BJ (cell line): ENCODE results near the gene GPLD1. TPM values are rescaled to one million over a fixed set of nuclear protein-coding genes. Genes with fewer than 3 reads are reported as not detected.

Experiments used
- CTCF ChIA-PET: fragments of 350-600 bp; formaldehyde crosslinking; extraction: SDS; loops from one replicate; lab custom pipeline; 2021; ENCODE audit warnings: antibody characterized with exemption, inconsistent platforms; lab: Yijun Ruan, JAX
- POLR2A ChIA-PET: fragments of 300-600 bp; sonication (Branson Sonifier 250); formaldehyde crosslinking; extraction: SDS; loops from one replicate; lab custom pipeline; 2021; ENCODE audit warnings: antibody characterized with exemption; lab: Charles Lee
- DNase-seq: peaks from one replicate; pipeline ENCODE4 v3.0.0-alpha.2; 2011; ENCODE audit warnings: low read depth
- H3K27me3 ChIP-seq: 2 replicates; pipeline ENCODE4 v1.6.0; 2011; ENCODE audit warnings: low read length; ENCODE audit not compliant: control insufficient read depth, insufficient read depth
- H3K36me3 ChIP-seq: 2 replicates; pipeline ENCODE4 v1.5.1; 2011; ENCODE audit warnings: low read length; ENCODE audit not compliant: control insufficient read depth, insufficient read depth
- H3K4me3 ChIP-seq: 2 replicates; pipeline ENCODE4 v1.5.1; 2011; ENCODE audit warnings: low read depth, mild to moderate bottlenecking, control low read depth, low read length
- CTCF ChIP-seq: IDR thresholded peaks from 2 replicates; pipeline ENCODE4 v1.5.1; 2011; ENCODE audit warnings: low read depth, mild to moderate bottlenecking, control low read depth, inconsistent platforms, low read length, moderate library complexity; ENCODE audit not compliant: insufficient read depth
- polyA plus RNA-seq: library from polyadenylated mRNA; depleted of rRNA; stranded (reverse); fragments of >200 nt; gene quantifications from 2 replicates; pipeline ENCODE4 v1.2.3, GENCODE V29; 2011

The GPLD1 gene
- polyA plus RNA-seq, 1 experiment: 0.22 TPM

GRCh38 chr6:24469811-24470210, 19.6 kb downstream of the GPLD1 start:
- no peak for DNase-seq
- ChIA-PET POLR2A (no interaction called here), CTCF (interaction anchor here (1.0 kb wide), 2 partner anchors 9 to 18 kb away, joined by 3 to 4 read pairs; no protein-coding TSS in a partner anchor)
- no peak for TF ChIP-seq CTCF
- Histone ChIP-seq H3K27me3 (no peaks in the 10 kb centered on the region), H3K4me3 (no peak overlapping the region), H3K36me3 (no peaks in the 10 kb centered on the region)

GRCh38 chr6:24464253-24465038, 24.9 kb downstream of the GPLD1 start:
- CTCF ChIA-PET: no interaction called here
- POLR2A ChIA-PET: no interaction called here
- no peak for DNase-seq
- H3K36me3 ChIP-seq: no peaks in the 10 kb centered on the region
- H3K27me3 ChIP-seq: no peaks in the 10 kb centered on the region
- no peak for TF ChIP-seq CTCF
- no peak overlapping the region for H3K4me3 ChIP-seq

- DNase-seq: no peak
- ChIA-PET POLR2A (no interaction called here), CTCF (no interaction called here)
- H3K27me3 ChIP-seq: no peaks in the 10 kb centered on the region
- TF ChIP-seq CTCF: no peak
- no peaks in the 10 kb centered on the region for H3K36me3 ChIP-seq
- no peak overlapping the region for H3K4me3 ChIP-seq
These were observed 28.4 kb downstream of the GPLD1 start for GRCh38 chr6:24460966-24461365.

GRCh38 chr6:24458941-24459340, 30.4 kb downstream of the GPLD1 start:
- no peak for TF ChIP-seq CTCF

GRCh38 chr6:24458134-24458533, 31.2 kb downstream of the GPLD1 start:
- no peak for DNase-seq

More at GRCh38 chr6:24458941-24459340, 30.4 kb downstream of the GPLD1 start:
- no peaks in the 10 kb centered on the region for H3K27me3 ChIP-seq
- DNase-seq: no peak
- CTCF ChIA-PET: interaction anchor here (0.5 kb wide), 1 partner anchor 41 kb away, joined by 3 read pairs; no protein-coding TSS in a partner anchor
- no peak overlapping the region for H3K4me3 ChIP-seq
- POLR2A ChIA-PET: no interaction called here
- H3K36me3 ChIP-seq: no peaks in the 10 kb centered on the region

More at GRCh38 chr6:24458134-24458533, 31.2 kb downstream of the GPLD1 start:
- H3K36me3 ChIP-seq: no peaks in the 10 kb centered on the region
- ChIA-PET POLR2A (interaction anchor here (0.5 kb wide), 1 partner anchor 13 kb away, joined by 3 read pairs; no protein-coding TSS in a partner anchor), CTCF (no interaction called here)
- no peak overlapping the region for H3K4me3 ChIP-seq
- no peak for TF ChIP-seq CTCF
- no peaks in the 10 kb centered on the region for H3K27me3 ChIP-seq
